ENCODE measurements around the gene NR2C2. TPM values are rescaled to one million over a fixed set of nuclear protein-coding genes. Genes with fewer than 3 reads are reported as not detected.

Gene NR2C2
- polyA plus RNA-seq, 1 experiment = 17.9 TPM

DNA sequence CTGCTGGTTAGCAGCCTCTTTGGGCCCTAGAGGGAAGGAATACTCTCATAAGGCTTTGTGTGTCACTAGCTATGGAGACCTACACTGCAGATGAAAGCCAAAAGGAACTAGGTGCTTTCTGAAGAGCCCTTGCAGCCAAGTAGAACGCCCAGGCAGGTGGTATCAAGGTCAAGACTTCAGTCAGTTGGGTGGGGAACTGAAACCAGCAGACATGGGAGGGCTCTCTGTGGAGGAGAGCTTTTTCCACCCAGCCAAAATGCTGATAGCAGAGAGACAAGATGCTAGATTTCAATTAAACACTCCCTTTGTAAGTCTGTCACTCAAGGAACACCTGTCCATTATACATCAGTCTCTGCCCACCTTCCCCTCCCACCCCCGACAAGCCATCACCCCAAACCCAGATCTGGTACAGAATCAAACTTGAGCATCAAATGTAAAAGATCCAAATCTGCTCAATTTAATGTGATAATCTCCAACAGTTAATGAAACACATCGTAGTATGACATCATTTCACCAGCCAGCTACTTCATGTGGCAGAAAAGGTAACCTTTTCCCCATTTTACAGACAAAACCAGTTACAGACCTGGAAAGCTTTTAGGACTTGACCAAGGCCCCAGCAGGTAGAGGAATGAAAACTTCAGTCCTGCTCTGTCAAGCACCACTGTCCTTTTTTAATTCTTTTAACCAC, 103.2 kb downstream of the NR2C2 start:
- no peak for DNase-seq (ENCODE audit: low read depth)
- ChIA-PET POLR2A (no interaction called here), CTCF (interaction anchor here (1.0 to 1.3 kb wide), 3 partner anchors 13 to 125 kb away, joined by 3 to 6 read pairs (median 3); no protein-coding TSS in a partner anchor)
- H3K27me3 ChIP-seq (ENCODE audit: control insufficient read depth, insufficient read depth, low read length) = no peaks in the 10 kb centered on the region
- peaks cover 21% of the 10 kb centered on the region for H3K36me3 ChIP-seq (ENCODE audit: control insufficient read depth, insufficient read depth, low read length)
- TF ChIP-seq, protein P1, sequence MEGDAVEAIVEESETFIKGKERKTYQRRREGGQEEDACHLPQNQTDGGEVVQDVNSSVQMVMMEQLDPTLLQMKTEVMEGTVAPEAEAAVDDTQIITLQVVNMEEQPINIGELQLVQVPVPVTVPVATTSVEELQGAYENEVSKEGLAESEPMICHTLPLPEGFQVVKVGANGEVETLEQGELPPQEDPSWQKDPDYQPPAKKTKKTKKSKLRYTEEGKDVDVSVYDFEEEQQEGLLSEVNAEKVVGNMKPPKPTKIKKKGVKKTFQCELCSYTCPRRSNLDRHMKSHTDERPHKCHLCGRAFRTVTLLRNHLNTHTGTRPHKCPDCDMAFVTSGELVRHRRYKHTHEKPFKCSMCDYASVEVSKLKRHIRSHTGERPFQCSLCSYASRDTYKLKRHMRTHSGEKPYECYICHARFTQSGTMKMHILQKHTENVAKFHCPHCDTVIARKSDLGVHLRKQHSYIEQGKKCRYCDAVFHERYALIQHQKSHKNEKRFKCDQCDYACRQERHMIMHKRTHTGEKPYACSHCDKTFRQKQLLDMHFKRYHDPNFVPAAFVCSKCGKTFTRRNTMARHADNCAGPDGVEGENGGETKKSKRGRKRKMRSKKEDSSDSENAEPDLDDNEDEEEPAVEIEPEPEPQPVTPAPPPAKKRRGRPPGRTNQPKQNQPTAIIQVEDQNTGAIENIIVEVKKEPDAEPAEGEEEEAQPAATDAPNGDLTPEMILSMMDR (IDR thresholded peaks at IDR 0.05; ENCODE audit: insufficient read depth, low read depth, low read length) = no peak
- H3K4me3 ChIP-seq (ENCODE audit: low read depth, low read length) = no peak overlapping the region

DNA sequence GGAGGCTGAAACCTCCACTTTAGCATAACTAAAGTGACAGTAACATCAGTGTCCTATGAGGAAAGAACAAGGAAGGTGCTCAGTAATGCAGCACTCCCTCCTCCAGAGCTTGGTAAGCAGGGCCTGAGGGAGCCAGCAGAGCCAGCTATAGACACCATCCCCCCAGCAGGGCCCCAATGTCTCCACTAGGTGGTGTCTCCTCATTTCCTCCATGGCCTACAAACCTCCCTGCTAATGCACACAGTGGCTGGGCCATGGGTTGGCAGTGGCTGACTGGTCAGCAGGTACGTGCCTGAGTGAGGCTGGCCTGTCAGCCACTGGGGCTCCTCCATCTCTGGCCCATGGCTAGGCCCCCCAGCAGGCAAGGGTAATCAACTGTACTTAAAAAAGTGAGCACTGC, 104.1 kb downstream of the NR2C2 start:
- H3K4me3 ChIP-seq (ENCODE audit: low read depth, low read length) = no peak overlapping the region
- no peaks in the 10 kb centered on the region for H3K27me3 ChIP-seq (ENCODE audit: control insufficient read depth, insufficient read depth, low read length)
- POLR2A ChIA-PET = no interaction called here
- TF ChIP-seq, protein P1 (IDR thresholded peaks at IDR 0.05; ENCODE audit: insufficient read depth, low read depth, low read length) = peak; percentile 66
- DNase-seq (ENCODE audit: low read depth) = no peak
- peaks cover 18% of the 10 kb centered on the region for H3K36me3 ChIP-seq (ENCODE audit: control insufficient read depth, insufficient read depth, low read length)
- CTCF ChIA-PET = interaction anchor here (0.8 to 1.3 kb wide), 4 partner anchors 14 to 126 kb away, joined by 3 to 6 read pairs (median 3); partner anchors contain the start of gene MRPS25

DNA sequence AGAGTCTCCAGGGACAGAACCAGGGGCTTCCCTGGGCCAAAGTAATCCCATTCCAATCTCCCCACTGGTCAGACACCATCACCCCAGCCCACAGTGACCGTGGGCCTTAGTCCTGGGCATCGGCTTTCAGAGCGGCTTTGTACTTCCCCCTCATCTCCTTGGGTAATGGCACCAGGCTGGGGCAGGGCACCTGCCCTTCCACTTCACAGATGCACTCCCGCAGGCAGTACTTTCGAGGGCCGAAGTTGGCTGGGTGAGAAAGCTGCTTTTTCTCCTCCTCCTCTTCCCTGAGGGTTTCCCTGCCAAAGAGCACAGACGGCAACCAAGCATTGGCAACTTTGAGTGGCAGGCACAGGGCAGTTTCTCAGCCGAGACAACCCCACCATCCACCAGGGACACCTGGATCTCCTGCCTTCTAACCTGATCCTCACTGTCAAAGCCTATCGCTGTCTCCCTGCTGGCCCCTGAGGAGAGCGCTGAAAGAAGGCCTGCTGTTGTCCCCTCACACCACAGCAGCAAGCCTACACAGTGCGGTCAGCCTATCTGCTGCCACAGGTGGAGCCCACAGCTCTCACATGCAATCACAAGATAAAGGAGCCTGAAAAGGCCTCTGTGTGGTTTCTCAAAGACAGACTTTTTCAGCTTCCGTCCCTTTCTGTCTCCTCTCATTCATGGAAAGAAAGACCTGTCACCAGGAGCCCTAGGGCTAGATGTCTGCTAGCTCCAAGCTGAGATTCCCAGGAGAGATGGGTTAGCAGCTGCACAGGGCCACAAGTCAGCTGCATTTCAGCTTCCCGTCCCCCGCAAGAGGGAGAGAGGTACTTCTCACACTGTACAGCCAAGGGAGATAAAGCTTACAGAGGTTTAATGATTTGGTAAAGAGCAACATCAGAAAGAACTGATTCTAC, 105.2 kb downstream of the NR2C2 start:
- no peak overlapping the region for H3K4me3 ChIP-seq (ENCODE audit: low read depth, low read length)
- ChIA-PET POLR2A (no interaction called here), CTCF (interaction anchor here (0.8 to 1.8 kb wide), 4 partner anchors 10 to 126 kb away, joined by 3 to 6 read pairs (median 4); partner anchors contain the start of gene MRPS25)
- DNase-seq (ENCODE audit: low read depth) = no peak
- no peaks in the 10 kb centered on the region for H3K27me3 ChIP-seq (ENCODE audit: control insufficient read depth, insufficient read depth, low read length)
- TF ChIP-seq, protein P1 (IDR thresholded peaks at IDR 0.05; ENCODE audit: insufficient read depth, low read depth, low read length) = no peak
- peaks cover 16% of the 10 kb centered on the region for H3K36me3 ChIP-seq (ENCODE audit: control insufficient read depth, insufficient read depth, low read length)

DNA sequence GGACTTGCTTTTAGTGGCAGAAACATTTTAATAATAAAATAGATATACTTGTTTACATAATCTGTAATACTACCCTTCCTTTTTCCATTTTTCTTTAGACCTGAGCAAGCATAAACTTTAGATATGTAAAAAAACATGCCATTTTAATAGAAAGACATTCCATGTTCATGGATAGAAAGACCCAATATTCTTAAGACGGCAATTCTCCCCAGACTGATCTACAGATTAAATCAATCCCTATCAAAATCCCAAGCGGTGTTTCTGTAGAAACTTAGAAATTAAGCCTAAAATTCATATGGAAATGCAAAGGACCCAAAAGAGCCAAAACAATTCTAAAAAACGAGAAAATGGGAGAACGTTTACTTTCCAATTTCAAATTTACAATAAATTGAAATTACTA, 106.2 kb downstream of the NR2C2 start:
- Histone ChIP-seq H3K4me3 (ENCODE audit: low read depth, low read length) (no peak overlapping the region), H3K27me3 (ENCODE audit: control insufficient read depth, insufficient read depth, low read length) (no peaks in the 10 kb centered on the region), H3K36me3 (ENCODE audit: control insufficient read depth, insufficient read depth, low read length) (peaks cover 14% of the 10 kb centered on the region)
- TF ChIP-seq, protein P1 (IDR thresholded peaks at IDR 0.05; ENCODE audit: insufficient read depth, low read depth, low read length) = no peak
- DNase-seq (ENCODE audit: low read depth) = no peak
- ChIA-PET CTCF (interaction anchor here (1.8 kb wide), 1 partner anchor 11 kb away, joined by 6 read pairs; the partner anchor contains the start of gene MRPS25), POLR2A (no interaction called here)

DNA sequence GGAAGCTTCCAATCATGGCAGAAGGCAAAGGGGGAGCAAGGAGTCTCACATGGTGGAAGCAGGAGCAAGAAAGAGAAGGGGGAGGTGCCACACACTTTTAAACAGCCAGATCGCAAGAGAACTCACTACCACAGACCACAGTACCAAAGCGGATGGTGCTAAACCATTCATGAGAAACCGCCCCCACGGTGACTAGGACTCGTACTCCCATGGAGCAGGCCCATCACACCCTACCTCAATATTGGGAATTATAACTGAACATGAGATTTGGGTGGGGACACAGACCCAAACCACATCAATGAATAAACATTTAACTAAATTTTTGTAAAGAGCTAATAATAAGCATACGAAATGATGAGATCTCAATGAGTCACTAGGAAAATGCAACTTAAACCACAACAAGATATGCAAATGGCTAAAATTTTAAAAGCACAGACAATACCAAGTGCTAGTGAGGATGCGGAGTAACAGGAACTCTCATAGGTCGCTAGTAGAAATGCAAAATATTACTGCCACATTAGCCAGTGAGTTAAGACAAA, 107.7 kb downstream of the NR2C2 start:
- TF ChIP-seq, protein P1 (IDR thresholded peaks at IDR 0.05; ENCODE audit: insufficient read depth, low read depth, low read length) = no peak
- Histone ChIP-seq H3K36me3 (ENCODE audit: control insufficient read depth, insufficient read depth, low read length) (peaks cover 14% of the 10 kb centered on the region), H3K27me3 (ENCODE audit: control insufficient read depth, insufficient read depth, low read length) (no peaks in the 10 kb centered on the region), H3K4me3 (ENCODE audit: low read depth, low read length) (no peak overlapping the region)
- DNase-seq (ENCODE audit: low read depth) = no peak
- ChIA-PET POLR2A (no interaction called here), CTCF (no interaction called here)
